A549 (cell line): Measurements from ENCODE around the gene PDGFD. TPM values are rescaled to one million over a fixed set of nuclear protein-coding genes. Genes with fewer than 3 reads are reported as not detected.

Experiments used
- ATAC-seq, 2 experiments: fragments of 200-7000 bp in 1 of 2; fragments of >200 bp in 1 of 2; cut with Nextera tagmentation in 1 of 2; cut with Tn5 transposase in 1 of 2; 3 replicates each; pipeline versions ENCODE4 v1.8.0 to v1.9.1; 2018 to 2020; ENCODE audit warnings: mild to moderate bottlenecking in 1 of 2, moderate library complexity in 1 of 2
- CTCF ChIA-PET: fragments of 300-600 bp; sonication (Branson Sonifier 250); formaldehyde crosslinking; extraction: SDS; loops from one replicate; lab custom pipeline; 2021; ENCODE audit warnings: antibody characterized with exemption, inconsistent platforms; lab: Yijun Ruan, JAX
- POLR2A ChIA-PET: fragments of 350-600 bp; formaldehyde crosslinking; extraction: SDS; loops from one replicate; lab custom pipeline; 2021; ENCODE audit warnings: antibody characterized with exemption, inconsistent platforms; lab: Yijun Ruan, JAX
- DNase-seq, 2 experiments: peaks; one replicate each; pipeline versions ENCODE4 v3.0.0 to v3.0.0-alpha.2; 2011 to 2016; ENCODE audit warnings: low read depth in 1 of 2, low spot score in 1 of 2
- FAIRE-seq: peaks from 2 replicates; lab custom pipeline; 2011; peaks lifted over from hg19 to GRCh38; lab: Jason Lieb, UNC
- H3K27ac ChIP-seq, 2 experiments: fragments of >200 bp; sonication (Bioruptor Twin); formaldehyde crosslinking; 3 replicates each; pipeline ENCODE4 v1.5.1; 2016 to 2017
- H3K4me1 ChIP-seq: fragments of >200 bp; sonication (Bioruptor Twin); formaldehyde crosslinking; 3 replicates; pipeline ENCODE4 v1.6.1; 2016
- H3K4me2 ChIP-seq: fragments of >200 bp; sonication (Bioruptor Twin); formaldehyde crosslinking; 3 replicates; pipeline ENCODE4 v1.6.1; 2016
- H3K4me3 ChIP-seq: fragments of >200 bp; sonication (Bioruptor Twin); formaldehyde crosslinking; 3 replicates; pipeline ENCODE4 v1.5.1; 2016
- H3K9me3 ChIP-seq: fragments of >200 bp; sonication (Bioruptor Twin); formaldehyde crosslinking; 3 replicates; pipeline ENCODE4 v1.6.1; 2016
- BHLHE40 ChIP-seq: IDR thresholded peaks from 2 replicates; pipeline ENCODE4 v1.6.1; 2012; ENCODE audit warnings: low read depth, low read length, inconsistent platforms
- CHD2 ChIP-seq: fragments of 150-350 bp; IDR thresholded peaks from 2 replicates; pipeline ENCODE4 v1.6.1; 2014; ENCODE audit warnings: low read length; ENCODE audit not compliant: partially characterized antibody
- CTCF ChIP-seq: fragments of >200 bp; sonication (Bioruptor Twin); formaldehyde crosslinking; IDR thresholded peaks from 3 replicates; pipeline ENCODE4 v1.5.1; 2016
- EHF ChIP-seq: fragments of 250-450 bp; sonication (Bioruptor Pico); IDR thresholded peaks from 2 replicates; pipeline ENCODE4 v1.5.0; 2020; ENCODE audit warnings: mild to moderate bottlenecking
- EP300 ChIP-seq, 2 experiments: fragments of >200 bp; sonication (Bioruptor Twin); formaldehyde crosslinking; IDR thresholded peaks; 2 replicates in 1 of 2; 3 replicates in 1 of 2; pipeline ENCODE4 v1.6.1; 2016 to 2017
- FOSB ChIP-seq: fragments of 250-450 bp; sonication (Bioruptor Pico); IDR thresholded peaks from 2 replicates; pipeline ENCODE4 v1.5.0; 2020; ENCODE audit warnings: mild to moderate bottlenecking, moderate library complexity
- HES2 ChIP-seq: fragments of >200 bp; sonication (Bioruptor Twin); formaldehyde crosslinking; IDR thresholded peaks from 2 replicates; pipeline ENCODE4 v1.6.1; 2016
- HEYL ChIP-seq: fragments of 250-450 bp; sonication (Bioruptor Pico); IDR thresholded peaks from 2 replicates; pipeline ENCODE4 v1.8.0; 2021; ENCODE audit warnings: mild to moderate bottlenecking, moderate library complexity
- HMGXB4 ChIP-seq: fragments of 250-450 bp; sonication (Bioruptor Pico); IDR thresholded peaks from 2 replicates; pipeline ENCODE4 v1.5.0; 2021; ENCODE audit warnings: mild to moderate bottlenecking, moderate library complexity, borderline replicate concordance
- JUN ChIP-seq, 2 experiments: fragments of >200 bp; sonication (Bioruptor Twin); formaldehyde crosslinking; IDR thresholded peaks; 2 replicates in 1 of 2; 3 replicates in 1 of 2; pipeline ENCODE4 v1.6.1; 2016 to 2017
- JUNB ChIP-seq: fragments of >200 bp; sonication (Bioruptor Twin); formaldehyde crosslinking; IDR thresholded peaks from 2 replicates; pipeline ENCODE4 v1.6.1; 2016
- MAFK ChIP-seq: fragments of 450-650 bp; IDR thresholded peaks from 2 replicates; pipeline ENCODE4 v1.6.1; 2014; ENCODE audit not compliant: partially characterized antibody
- POLR2A ChIP-seq: IDR thresholded peaks from 2 replicates; pipeline ENCODE4 v1.6.1; 2012; ENCODE audit warnings: mild to moderate bottlenecking, low read length
- RARB ChIP-seq: fragments of 250-450 bp; sonication (Bioruptor Pico); IDR thresholded peaks from 2 replicates; pipeline ENCODE4 v1.8.0; 2021; ENCODE audit warnings: mild to moderate bottlenecking, moderate library complexity
- REST ChIP-seq: fragments of 200-600 bp; sonication (generic); IDR thresholded peaks from 2 replicates; pipeline ENCODE4 v1.6.1; 2016; ENCODE audit warnings: antibody characterized with exemption, mild to moderate bottlenecking, moderate library complexity
- RNF2 ChIP-seq: fragments of 200-600 bp; sonication (generic); IDR thresholded peaks from 2 replicates; pipeline ENCODE4 v1.6.1; 2016; ENCODE audit warnings: low read depth, mild to moderate bottlenecking, antibody characterized with exemption, moderate library complexity, borderline replicate concordance
- TFCP2L1 ChIP-seq: fragments of 250-450 bp; sonication (Bioruptor Pico); IDR thresholded peaks from 2 replicates; pipeline ENCODE4 v1.5.0; 2021; ENCODE audit warnings: mild to moderate bottlenecking
- ZFP36 ChIP-seq: fragments of 450-650 bp; IDR thresholded peaks from 2 replicates; pipeline ENCODE4 v1.6.1; 2014; ENCODE audit warnings: borderline replicate concordance; ENCODE audit not compliant: partially characterized antibody
- ZSCAN20 ChIP-seq: fragments of 250-450 bp; sonication (Bioruptor Pico); IDR thresholded peaks from 2 replicates; pipeline ENCODE4 v1.8.0; 2022; ENCODE audit warnings: mild to moderate bottlenecking, moderate library complexity
- WGBS: methylation state at CpG from one replicate; pipeline ENCODE4 v1.1.6; 2017; ENCODE audit errors: missing lambda C conversion rate; 5-methylcytosine and 5-hydroxymethylcytosine counted together
- polyA plus RNA-seq, 4 experiments: library from polyadenylated mRNA; depleted of rRNA in 3 of 4; stranded (reverse); fragments of >200 nt; fragmentation: RNase III in 1 of 4; extraction: RNeasy Plus Mini Kit Qiagen cat#74134 plus additional on column Dnase treatment in 1 of 4; gene quantifications; 2 replicates in 3 of 4; 3 replicates in 1 of 4; pipeline ENCODE4 v1.2.3, GENCODE V29; 2011 to 2017

The PDGFD gene
- polyA plus RNA-seq, 2 of the 4 experiments (the other 2 are of a cell fraction): 11.1 to 29.7 TPM

GRCh38 chr11:104075091-104075490 lies 88.9 kb downstream of the PDGFD start (continued):
- TF ChIP-seq REST (no peak), BHLHE40 (no peak), JUN (IDR thresholded peaks at IDR 0.05) (no peak), EHF (CRISPR knock-in tag) (no peak), RARB (CRISPR knock-in tag) (no peak), TFCP2L1 (no peak), JUNB (no peak), POLR2A (no peak), ZFP36 (no peak), HEYL (CRISPR knock-in tag) (no peak)

GRCh38 chr11:104073950-104074705 lies 89.8 kb downstream of the PDGFD start:
- ATAC-seq: peak; percentile 54 to 72; a peak in 4 of 6 replicates
- Histone ChIP-seq H3K4me3 (no peak overlapping the region), H3K4me2 (0 out of 3 replicates have a peak overlapping the region, but pooled peaks have one; percentile 9), H3K9me3 (no peaks in the 10 kb centered on the region)
- TF ChIP-seq CHD2: no peak
- TF ChIP-seq HES2: no peak
- TF ChIP-seq HMGXB4: no peak
- no peak for TF ChIP-seq CTCF
- no peak for TF ChIP-seq MAFK
- TF ChIP-seq BHLHE40: no peak
- TF ChIP-seq FOSB (CRISPR knock-in tag): no peak
- TF ChIP-seq EP300 (IDR thresholded peaks at IDR 0.05): no peak
- TF ChIP-seq ZSCAN20 (CRISPR knock-in tag): no peak
- no peak for TF ChIP-seq RNF2
- TF ChIP-seq HEYL (CRISPR knock-in tag): no peak
- TF ChIP-seq, all 56 proteins: peak for 0
- Histone ChIP-seq H3K27ac (no peak overlapping the region), H3K4me1 (0 out of 3 replicates have a peak, but pooled peaks cover 7% of the 10 kb centered on the region)
- ChIA-PET CTCF (no interaction called here), POLR2A (no interaction called here)
- DNase-seq: peak; percentile 0 to 40
- no peak for FAIRE-seq
- WGBS: 66% methylated on average over 3 of the region's 3 CpGs
